Measurements from ENCODE around the gene EIF4ENIF1.
A peak's percentile ranks its signal among the peaks of the same experiment; 100 is the strongest.

The EIF4ENIF1 gene

DNA sequence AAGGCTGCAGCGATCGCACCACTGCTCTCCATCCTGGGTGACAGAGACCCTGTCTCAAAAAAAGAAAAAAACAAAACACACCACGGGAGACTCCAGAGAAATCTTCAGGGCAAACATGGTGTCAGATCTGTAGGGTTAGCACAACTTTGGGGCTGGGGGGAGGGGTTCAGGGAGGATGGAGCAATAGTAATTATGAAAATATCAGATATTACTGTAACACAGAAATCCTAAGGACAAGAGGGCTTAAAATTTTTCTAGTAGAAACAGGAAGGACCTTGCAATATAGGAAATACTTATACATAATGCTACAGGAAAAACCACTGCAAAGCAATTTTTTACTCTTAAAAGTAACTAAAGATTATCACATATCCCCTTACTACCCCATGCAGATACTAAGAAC is 13.8 kb downstream of the EIF4ENIF1 start:
- TF ChIP-seq, protein P1, sequence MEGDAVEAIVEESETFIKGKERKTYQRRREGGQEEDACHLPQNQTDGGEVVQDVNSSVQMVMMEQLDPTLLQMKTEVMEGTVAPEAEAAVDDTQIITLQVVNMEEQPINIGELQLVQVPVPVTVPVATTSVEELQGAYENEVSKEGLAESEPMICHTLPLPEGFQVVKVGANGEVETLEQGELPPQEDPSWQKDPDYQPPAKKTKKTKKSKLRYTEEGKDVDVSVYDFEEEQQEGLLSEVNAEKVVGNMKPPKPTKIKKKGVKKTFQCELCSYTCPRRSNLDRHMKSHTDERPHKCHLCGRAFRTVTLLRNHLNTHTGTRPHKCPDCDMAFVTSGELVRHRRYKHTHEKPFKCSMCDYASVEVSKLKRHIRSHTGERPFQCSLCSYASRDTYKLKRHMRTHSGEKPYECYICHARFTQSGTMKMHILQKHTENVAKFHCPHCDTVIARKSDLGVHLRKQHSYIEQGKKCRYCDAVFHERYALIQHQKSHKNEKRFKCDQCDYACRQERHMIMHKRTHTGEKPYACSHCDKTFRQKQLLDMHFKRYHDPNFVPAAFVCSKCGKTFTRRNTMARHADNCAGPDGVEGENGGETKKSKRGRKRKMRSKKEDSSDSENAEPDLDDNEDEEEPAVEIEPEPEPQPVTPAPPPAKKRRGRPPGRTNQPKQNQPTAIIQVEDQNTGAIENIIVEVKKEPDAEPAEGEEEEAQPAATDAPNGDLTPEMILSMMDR (conservative IDR thresholded peaks at IDR 0.05) = no peak
- TF ChIP-seq ZFX (IDR thresholded peaks at IDR 0.05) = no peak
- H3K27ac ChIP-seq = no peak overlapping the region

DNA sequence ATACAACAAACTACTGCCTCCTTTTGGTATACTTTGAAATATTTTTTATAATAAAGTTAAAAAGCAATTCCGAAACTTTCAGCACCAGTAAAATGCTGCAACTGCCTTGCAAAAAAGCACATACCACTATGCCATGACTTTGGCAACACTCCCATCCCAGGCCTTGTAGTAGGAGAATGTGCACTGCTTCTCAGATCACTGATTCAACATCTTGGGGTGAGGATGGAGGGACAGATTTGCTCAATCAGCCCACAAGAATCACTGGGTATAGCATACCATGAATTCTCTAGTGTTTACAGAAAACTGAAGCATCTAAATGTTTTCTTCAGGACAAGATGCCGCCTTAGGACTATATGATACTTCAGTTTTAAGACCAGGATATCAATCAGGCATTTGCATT is 14.9 kb downstream of the EIF4ENIF1 start:
- H3K27ac ChIP-seq = no peak overlapping the region
- no peak for TF ChIP-seq ZFX (IDR thresholded peaks at IDR 0.05)
- TF ChIP-seq, protein P1 (conservative IDR thresholded peaks at IDR 0.05) = no peak

DNA sequence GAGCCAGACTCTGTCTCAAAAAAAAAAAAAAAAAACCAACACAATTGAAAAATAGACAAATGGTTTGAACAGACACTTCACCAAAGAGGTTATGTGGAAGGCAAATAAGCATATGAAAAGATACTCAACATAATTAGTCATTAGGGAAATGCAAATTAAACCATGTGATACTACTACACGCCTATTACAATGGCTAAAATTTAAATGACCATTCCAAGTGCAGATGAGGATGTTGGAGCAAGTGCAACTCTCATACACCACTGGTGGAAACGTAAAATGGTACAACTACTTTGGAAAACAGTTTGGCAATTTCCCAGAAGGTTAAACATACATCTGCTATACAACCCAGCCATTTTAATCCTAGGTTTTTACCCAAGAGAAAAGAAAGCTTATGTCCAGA is 24.3 kb downstream of the EIF4ENIF1 start:
- TF ChIP-seq, protein P1 (conservative IDR thresholded peaks at IDR 0.05) = no peak
- TF ChIP-seq ZFX (IDR thresholded peaks at IDR 0.05) = no peak
- H3K27ac ChIP-seq = no peak overlapping the region

DNA sequence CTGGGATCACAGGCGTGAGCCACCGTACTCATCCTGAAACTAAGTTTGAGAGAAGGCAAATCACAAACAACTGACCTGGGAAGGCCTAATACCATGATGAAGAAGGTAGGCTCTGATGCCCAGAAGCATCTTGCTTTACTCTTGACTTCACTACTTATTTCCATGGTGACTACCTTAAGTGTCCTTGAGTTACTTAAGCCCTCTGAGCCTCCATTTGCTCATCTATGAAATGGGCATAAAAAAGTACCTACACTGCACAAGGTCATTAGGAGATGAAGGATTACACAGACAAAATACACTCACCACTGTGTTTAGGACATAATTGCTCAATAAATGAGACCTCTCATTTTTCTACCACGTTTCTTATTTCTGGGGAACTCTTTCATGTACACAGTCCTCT is 27.9 kb downstream of the EIF4ENIF1 start:
- H3K27ac ChIP-seq = no peak overlapping the region
- TF ChIP-seq ZFX (IDR thresholded peaks at IDR 0.05) = no peak
- TF ChIP-seq, protein P1 (conservative IDR thresholded peaks at IDR 0.05) = no peak

DNA sequence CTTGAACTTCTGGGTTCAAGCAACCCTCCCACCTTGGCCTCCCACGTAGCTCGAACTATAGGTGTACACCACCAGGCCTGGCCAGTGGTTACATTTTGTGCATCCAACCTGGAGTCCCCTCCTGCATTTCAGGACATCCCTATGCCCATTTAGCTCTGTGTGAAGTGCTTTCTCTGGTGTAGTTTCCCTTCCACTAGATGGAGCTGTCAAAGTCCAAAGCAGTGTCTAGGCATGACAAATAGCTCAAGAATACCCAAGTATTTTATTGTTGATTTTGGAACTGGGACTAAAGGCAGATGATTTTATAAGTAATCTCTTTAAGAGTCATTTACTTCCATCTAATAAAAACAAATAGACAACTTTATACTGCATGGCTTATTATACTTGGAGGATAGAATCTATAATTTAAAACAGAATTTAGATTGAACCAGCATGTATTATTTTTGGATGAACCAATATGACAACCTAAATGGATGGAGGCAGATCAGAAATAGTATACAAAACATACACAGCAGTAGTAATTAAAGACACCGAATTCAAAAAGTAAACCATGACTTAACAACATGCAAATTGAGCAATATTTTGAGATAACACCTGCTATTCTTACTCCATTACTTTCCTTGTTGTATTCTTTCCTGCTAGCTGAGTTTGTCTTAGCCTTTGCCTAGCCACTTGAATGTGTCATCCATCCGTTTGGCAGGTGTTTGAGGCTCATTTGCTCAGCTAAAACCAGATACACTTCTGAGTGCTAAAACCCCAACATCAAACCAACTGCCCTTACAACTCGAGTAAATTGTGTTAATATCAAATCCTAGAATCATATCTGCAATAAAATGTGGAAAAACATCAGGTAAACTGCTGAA is 37.7 kb downstream of the EIF4ENIF1 start:
- H3K27ac ChIP-seq = no peak overlapping the region
- TF ChIP-seq ZFX (IDR thresholded peaks at IDR 0.05) = no peak
- TF ChIP-seq, protein P1 (conservative IDR thresholded peaks at IDR 0.05) = peak; percentile 90

DNA sequence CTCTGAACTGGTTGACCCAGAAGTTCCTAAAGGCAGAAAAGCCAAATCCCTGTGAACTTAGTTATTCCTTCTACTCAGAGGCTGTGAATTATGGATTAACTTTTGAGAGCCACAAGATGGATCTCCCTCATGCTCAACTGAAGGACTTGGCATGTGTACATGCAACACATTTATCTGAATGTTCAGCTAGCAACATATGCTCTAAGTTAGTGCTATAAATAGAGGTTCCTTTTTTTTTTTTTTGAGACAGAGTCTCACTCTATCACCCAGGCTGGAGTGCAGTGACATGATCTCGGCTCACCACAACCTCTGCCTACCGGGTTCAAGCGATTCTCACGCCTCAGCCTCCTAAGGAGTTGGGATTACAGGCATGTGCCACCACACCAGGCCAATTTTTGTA is 40.1 kb downstream of the EIF4ENIF1 start:
- H3K27ac ChIP-seq = no peak overlapping the region
- TF ChIP-seq, protein P1 (conservative IDR thresholded peaks at IDR 0.05) = no peak
- no peak for TF ChIP-seq ZFX (IDR thresholded peaks at IDR 0.05)

DNA sequence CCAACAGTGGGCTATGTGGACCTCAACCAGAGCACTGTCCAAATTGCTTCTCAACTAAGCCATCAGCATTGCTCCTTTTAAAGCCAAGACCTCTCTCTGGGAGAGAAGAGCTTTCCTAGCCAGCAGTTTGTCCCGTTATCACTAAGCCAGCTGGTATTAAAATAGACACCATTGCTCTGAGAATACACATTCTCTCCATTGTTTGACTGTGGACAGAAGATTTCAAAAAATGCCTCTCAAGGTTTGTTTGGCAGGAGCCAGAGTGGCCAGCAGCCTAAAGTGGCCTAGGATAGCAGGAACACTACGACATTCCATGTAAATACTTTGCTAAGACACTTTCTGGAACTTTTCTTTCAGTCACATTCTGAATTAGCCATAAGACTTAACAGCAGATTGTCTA is 41.3 kb downstream of the EIF4ENIF1 start:
- TF ChIP-seq, protein P1 (conservative IDR thresholded peaks at IDR 0.05) = no peak
- TF ChIP-seq ZFX (IDR thresholded peaks at IDR 0.05) = no peak
- no peak overlapping the region for H3K27ac ChIP-seq
